ENCODE data around the gene DYNLT2. TPM values are rescaled to one million over a fixed set of nuclear protein-coding genes. Genes with fewer than 3 reads are reported as not detected.

The DYNLT2 gene
- total and polyA plus RNA-seq, 2 of the 13 experiments (the other 11 are each of a cell fraction or from before 2014, with no cell fraction given) = 2.1 to 4.3 TPM

DNA sequence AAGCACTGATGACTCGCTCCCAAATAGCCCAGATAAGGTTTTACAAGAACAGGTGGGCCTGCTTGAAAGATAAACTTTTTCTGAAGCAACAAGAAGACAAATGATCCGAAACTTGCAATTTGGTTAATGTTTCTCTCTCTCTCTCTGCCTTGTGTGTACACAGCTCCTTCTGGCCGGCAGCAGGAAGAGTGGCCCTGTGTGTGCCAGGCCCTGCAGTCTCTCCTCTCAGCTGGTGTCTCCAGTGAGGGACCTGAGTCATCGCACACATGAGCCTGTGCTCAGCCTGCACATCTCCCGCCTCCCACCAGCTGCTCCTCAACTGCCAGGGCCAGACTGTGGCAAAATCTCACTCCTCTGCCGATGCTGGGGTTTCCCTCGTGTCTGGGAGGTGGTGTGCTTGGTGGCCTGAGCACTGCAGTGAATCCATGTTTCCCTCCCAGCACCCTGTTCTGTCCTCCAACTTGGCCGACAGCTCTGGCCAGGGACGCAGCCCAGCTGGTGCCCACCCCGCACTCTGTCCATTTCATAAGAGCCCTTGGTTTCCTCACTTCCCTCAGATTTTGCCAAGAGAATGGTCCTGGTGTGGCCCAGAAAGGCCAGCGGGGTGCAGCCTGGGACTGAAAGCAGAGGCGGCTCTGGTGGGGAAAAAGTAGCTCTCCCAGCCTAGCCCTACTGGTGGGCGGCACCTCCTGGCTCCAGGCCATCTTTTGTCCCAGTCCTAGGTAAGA is 49.5 kb upstream of the DYNLT2 start (continued):
- TF ChIP-seq, protein P1, sequence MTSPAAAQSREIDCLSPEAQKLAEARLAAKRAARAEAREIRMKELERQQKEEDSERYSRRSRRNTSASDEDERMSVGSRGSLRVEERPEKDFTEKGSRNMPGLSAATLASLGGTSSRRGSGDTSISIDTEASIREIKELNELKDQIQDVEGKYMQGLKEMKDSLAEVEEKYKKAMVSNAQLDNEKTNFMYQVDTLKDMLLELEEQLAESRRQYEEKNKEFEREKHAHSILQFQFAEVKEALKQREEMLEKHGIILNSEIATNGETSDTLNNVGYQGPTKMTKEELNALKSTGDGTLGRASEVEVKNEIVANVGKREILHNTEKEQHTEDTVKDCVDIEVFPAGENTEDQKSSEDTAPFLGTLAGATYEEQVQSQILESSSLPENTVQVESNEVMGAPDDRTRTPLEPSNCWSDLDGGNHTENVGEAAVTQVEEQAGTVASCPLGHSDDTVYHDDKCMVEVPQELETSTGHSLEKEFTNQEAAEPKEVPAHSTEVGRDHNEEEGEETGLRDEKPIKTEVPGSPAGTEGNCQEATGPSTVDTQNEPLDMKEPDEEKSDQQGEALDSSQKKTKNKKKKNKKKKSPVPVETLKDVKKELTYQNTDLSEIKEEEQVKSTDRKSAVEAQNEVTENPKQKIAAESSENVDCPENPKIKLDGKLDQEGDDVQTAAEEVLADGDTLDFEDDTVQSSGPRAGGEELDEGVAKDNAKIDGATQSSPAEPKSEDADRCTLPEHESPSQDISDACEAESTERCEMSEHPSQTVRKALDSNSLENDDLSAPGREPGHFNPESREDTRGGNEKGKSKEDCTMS (CRISPR knock-in tag; conservative IDR thresholded peaks at IDR 0.05) = no peak
- peak; percentile 92 for TF ChIP-seq ZNF343 (CRISPR knock-in tag; IDR thresholded peaks at IDR 0.05)
- TF ChIP-seq KLF6 (CRISPR knock-in tag; IDR thresholded peaks at IDR 0.05) = no peak; the same call in 1 of the 2 replicates
- no peak for TF ChIP-seq ZNF850 (CRISPR knock-in tag; conservative IDR thresholded peaks at IDR 0.05)
- TF ChIP-seq ARNTL (CRISPR knock-in tag; IDR thresholded peaks at IDR 0.05) = peak; percentile 77
- TF ChIP-seq ZNF468 (CRISPR knock-in tag; IDR thresholded peaks at IDR 0.05) = no peak; the same call in 1 of the 2 replicates
- TF ChIP-seq ZNF773 (CRISPR knock-in tag; IDR thresholded peaks at IDR 0.05; ENCODE audit: borderline replicate concordance) = 0 out of 2 replicates have a peak, but pooled peaks have one; percentile 70
- TF ChIP-seq AGO2 (optimal IDR thresholded peaks at IDR 0.05; ENCODE audit: low read depth, low read length) = no peak
- peak; percentile 40; the same call in 1 of the 2 replicates for TF ChIP-seq ZNF34 (CRISPR knock-in tag; IDR thresholded peaks at IDR 0.05; ENCODE audit: borderline replicate concordance)
- TF ChIP-seq STAG1 (CRISPR knock-in tag; IDR thresholded peaks at IDR 0.05) = no peak
- no peak for TF ChIP-seq HNF4G (IDR thresholded peaks at IDR 0.05; ENCODE audit: borderline replicate concordance, low read depth, low read length)
- TF ChIP-seq HNF4G (CRISPR knock-in tag; IDR thresholded peaks at IDR 0.05; ENCODE audit: borderline replicate concordance, low read depth) = peak; percentile 67; the same call in 1 of the 2 replicates
- no peak for TF ChIP-seq ZNF776 (CRISPR knock-in tag; IDR thresholded peaks at IDR 0.05)
- TF ChIP-seq, protein P2, sequence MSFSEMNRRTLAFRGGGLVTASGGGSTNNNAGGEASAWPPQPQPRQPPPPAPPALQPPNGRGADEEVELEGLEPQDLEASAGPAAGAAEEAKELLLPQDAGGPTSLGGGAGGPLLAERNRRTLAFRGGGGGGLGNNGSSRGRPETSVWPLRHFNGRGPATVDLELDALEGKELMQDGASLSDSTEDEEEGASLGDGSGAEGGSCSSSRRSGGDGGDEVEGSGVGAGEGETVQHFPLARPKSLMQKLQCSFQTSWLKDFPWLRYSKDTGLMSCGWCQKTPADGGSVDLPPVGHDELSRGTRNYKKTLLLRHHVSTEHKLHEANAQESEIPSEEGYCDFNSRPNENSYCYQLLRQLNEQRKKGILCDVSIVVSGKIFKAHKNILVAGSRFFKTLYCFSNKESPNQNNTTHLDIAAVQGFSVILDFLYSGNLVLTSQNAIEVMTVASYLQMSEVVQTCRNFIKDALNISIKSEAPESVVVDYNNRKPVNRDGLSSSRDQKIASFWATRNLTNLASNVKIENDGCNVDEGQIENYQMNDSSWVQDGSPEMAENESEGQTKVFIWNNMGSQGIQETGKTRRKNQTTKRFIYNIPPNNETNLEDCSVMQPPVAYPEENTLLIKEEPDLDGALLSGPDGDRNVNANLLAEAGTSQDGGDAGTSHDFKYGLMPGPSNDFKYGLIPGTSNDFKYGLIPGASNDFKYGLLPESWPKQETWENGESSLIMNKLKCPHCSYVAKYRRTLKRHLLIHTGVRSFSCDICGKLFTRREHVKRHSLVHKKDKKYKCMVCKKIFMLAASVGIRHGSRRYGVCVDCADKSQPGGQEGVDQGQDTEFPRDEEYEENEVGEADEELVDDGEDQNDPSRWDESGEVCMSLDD (CRISPR knock-in tag; IDR thresholded peaks at IDR 0.05; ENCODE audit: borderline replicate concordance) = peak; percentile 9; the same call in 1 of the 2 replicates
- TF ChIP-seq MEIS2 (CRISPR knock-in tag; IDR thresholded peaks at IDR 0.05) = 0 out of 2 replicates have a peak, but pooled peaks have one; percentile 26
- no peak for TF ChIP-seq CENPT (CRISPR knock-in tag; IDR thresholded peaks at IDR 0.05; ENCODE audit: low read depth)
- TF ChIP-seq ZNF282 (IDR thresholded peaks at IDR 0.05; ENCODE audit: partially characterized antibody) = no peak
- no peak for TF ChIP-seq KAT2B (IDR thresholded peaks at IDR 0.05; ENCODE audit: borderline replicate concordance, low read depth, low read length)
- TF ChIP-seq ISX (CRISPR knock-in tag; conservative IDR thresholded peaks at IDR 0.05) = 0 out of 2 replicates have a peak, but pooled peaks have one; percentile 27
- TF ChIP-seq ZNF121 (CRISPR knock-in tag; IDR thresholded peaks at IDR 0.05) = peak; percentile 60; the same call in 1 of the 2 replicates
- peak; percentile 74 for TF ChIP-seq CEBPG (CRISPR knock-in tag; IDR thresholded peaks at IDR 0.05)
- TF ChIP-seq HCFC1 (IDR thresholded peaks at IDR 0.05; ENCODE audit: low read depth, low read length) = no peak
- TF ChIP-seq HOXA3 (CRISPR knock-in tag; IDR thresholded peaks at IDR 0.05) = peak; percentile 78
- TF ChIP-seq HNF4A (CRISPR knock-in tag; IDR thresholded peaks at IDR 0.05) = no peak; the same call in 1 of the 2 replicates

All from HepG2 (cell line).